Neural cell (in vitro differentiated cells): ENCODE data around the gene ROBO1. TPM values are rescaled to one million over a fixed set of nuclear protein-coding genes. Genes with fewer than 3 reads are reported as not detected.

Experiments used
- H2AFZ ChIP-seq: fragments of 200-600, 300-800 bp; sonication (generic), shearing (Covaris generic); 2 replicates; pipeline ENCODE4 v1.6.0; 2014; ENCODE audit warnings: low read depth, mild to moderate bottlenecking, antibody characterized with exemption, low read length, moderate library complexity
- H3F3A ChIP-seq: fragments of 200-600 bp; shearing (Covaris generic); 2 replicates; pipeline ENCODE4 v1.6.1; 2016; ENCODE audit warnings: mild to moderate bottlenecking, moderate library complexity, mixed read lengths, antibody characterized with exemption, low read length; ENCODE audit not compliant: insufficient read depth, poor library complexity, severe bottlenecking
- H3K27ac ChIP-seq: fragments of 200-600, 300-800 bp; sonication (generic), shearing (Covaris generic); 2 replicates; pipeline ENCODE4 v1.5.1; 2014; ENCODE audit warnings: mild to moderate bottlenecking, low read length, moderate library complexity
- H3K27me3 ChIP-seq: fragments of 300-800, 200-600 bp; sonication (generic), shearing (Covaris generic); 2 replicates; pipeline ENCODE4 v1.6.0; 2014; ENCODE audit warnings: mild to moderate bottlenecking, low read depth, low read length, moderate library complexity; ENCODE audit not compliant: insufficient read depth
- H3K36me3 ChIP-seq: fragments of 300-800, 200-600 bp; sonication (generic), shearing (Covaris generic); 2 replicates; pipeline ENCODE4 v1.5.1; 2014; ENCODE audit warnings: mild to moderate bottlenecking, antibody characterized with exemption, low read length, moderate library complexity; ENCODE audit not compliant: insufficient read depth
- H3K4me2 ChIP-seq: fragments of 300-800, 200-600 bp; sonication (generic), shearing (Covaris generic); 2 replicates; pipeline ENCODE4 v1.6.0; 2014; ENCODE audit warnings: mild to moderate bottlenecking, low read length
- H3K4me3 ChIP-seq: fragments of 300-800, 200-600 bp; sonication (generic), shearing (Covaris generic); 2 replicates; pipeline ENCODE4 v1.5.1; 2014; ENCODE audit warnings: mild to moderate bottlenecking, low read length, moderate library complexity
- H3K79me2 ChIP-seq: fragments of 200-600 bp; shearing (Covaris generic); replicated peaks from 2 replicates; pipeline ENCODE4 v1.6.0; 2014; ENCODE audit warnings: mild to moderate bottlenecking, low read length, moderate library complexity; ENCODE audit not compliant: insufficient read depth
- H3K9ac ChIP-seq: fragments of 300-800, 200-600 bp; sonication (generic), shearing (Covaris generic); 2 replicates; pipeline ENCODE4 v1.6.1; 2016; ENCODE audit warnings: mild to moderate bottlenecking, low read length, mixed read lengths
- H3K9me2 ChIP-seq: fragments of 200-600 bp; shearing (Covaris generic); 2 replicates; pipeline ENCODE4 v1.6.1; 2016; ENCODE audit warnings: mild to moderate bottlenecking, low read length, mixed read lengths; ENCODE audit not compliant: insufficient read depth
- H3K9me3 ChIP-seq: fragments of 200-600, 300-800 bp; sonication (generic), shearing (Covaris generic); 2 replicates; pipeline ENCODE4 v1.6.1; 2016; ENCODE audit warnings: mild to moderate bottlenecking, mixed run types, low read length, moderate library complexity, mixed read lengths
- H4K20me1 ChIP-seq: fragments of 200-600 bp; shearing (Covaris generic); 2 replicates; pipeline ENCODE4 v1.6.1; 2016; ENCODE audit warnings: mild to moderate bottlenecking, mixed run types; ENCODE audit not compliant: insufficient read depth
- EP300 ChIP-seq: fragments of 450-650 bp; conservative IDR thresholded peaks from 2 replicates; pipeline ENCODE4 v1.6.1; 2014; ENCODE audit warnings: antibody characterized with exemption, mild to moderate bottlenecking, moderate library complexity; ENCODE audit not compliant: poor library complexity, severe bottlenecking
- EZH2 ChIP-seq: fragments of 200-600, 300-800 bp; shearing (Covaris generic), sonication (generic); IDR thresholded peaks from 2 replicates; pipeline ENCODE4 v1.6.1; 2014; ENCODE audit warnings: antibody characterized with exemption, low read length, borderline replicate concordance, mild to moderate bottlenecking; ENCODE audit not compliant: insufficient read depth, poor library complexity, severe bottlenecking
- MXI1 ChIP-seq: fragments of 450-650 bp; conservative IDR thresholded peaks from 2 replicates; pipeline ENCODE4 v1.6.1; 2014; ENCODE audit warnings: antibody characterized with exemption, mild to moderate bottlenecking; ENCODE audit not compliant: poor library complexity, severe bottlenecking
- POLR2AphosphoS5 ChIP-seq: IDR thresholded peaks from 2 replicates; pipeline ENCODE4 v1.6.1; 2012
- SMC3 ChIP-seq: fragments of 450-650 bp; conservative IDR thresholded peaks from 2 replicates; pipeline ENCODE4 v1.6.1; 2014; ENCODE audit warnings: antibody characterized with exemption, mild to moderate bottlenecking, moderate library complexity; ENCODE audit not compliant: poor library complexity
- TAF1 ChIP-seq: IDR thresholded peaks from 2 replicates; pipeline ENCODE4 v1.6.1; 2012; ENCODE audit warnings: low read depth
- polyA plus RNA-seq: library from polyadenylated mRNA; depleted of rRNA; stranded (reverse); fragments of >200 nt; gene quantifications from 2 replicates; pipeline ENCODE4 v1.2.3, GENCODE V29; 2014
- TF ChIP-seq, protein P1 (sequence below): IDR thresholded peaks from 2 replicates; pipeline ENCODE4 v1.6.1; 2012; ENCODE audit warnings: borderline replicate concordance
- TF ChIP-seq, protein P2 (sequence below): fragments of 450-650 bp; IDR thresholded peaks from 2 replicates; pipeline ENCODE4 v1.5.1; 2014; ENCODE audit warnings: antibody characterized with exemption, mild to moderate bottlenecking, moderate library complexity; ENCODE audit not compliant: poor library complexity, severe bottlenecking

ROBO1 gene
- polyA plus RNA-seq, 1 donor from 2014 or later, result 183 TPM

DNA sequence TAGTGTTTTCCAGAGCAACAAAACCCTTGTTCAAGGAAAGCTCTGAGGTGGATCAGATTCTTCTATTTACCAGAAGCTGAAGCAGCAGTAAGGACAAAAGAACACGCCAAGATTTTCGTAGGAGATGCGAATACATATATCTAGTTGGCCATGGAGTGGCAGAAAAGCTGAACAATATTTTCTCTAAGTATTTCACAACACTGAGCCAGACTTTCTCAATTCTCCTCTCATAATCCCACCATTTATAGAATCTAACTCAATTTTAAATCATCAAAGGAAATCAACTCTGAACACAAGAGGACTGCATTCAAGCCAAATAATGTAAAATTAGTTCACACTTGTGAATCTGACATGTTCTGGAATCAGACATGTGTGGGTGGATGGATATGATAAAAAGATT is 775.0 kb downstream of the ROBO1 start:
- Histone ChIP-seq H4K20me1 (no peaks in the 10 kb centered on the region), H3K79me2 (peaks cover 50% of the 10 kb centered on the region), H3K4me2 (no peak overlapping the region), H2AFZ (no peak overlapping the region), H3K27me3 (no peaks in the 10 kb centered on the region), H3K36me3 (no peaks in the 10 kb centered on the region), H3K27ac (no peak overlapping the region), H3F3A (no peaks in the 10 kb centered on the region), H3K9me2 (no peaks in the 10 kb centered on the region), H3K9me3 (no peaks in the 10 kb centered on the region), H3K4me3 (no peak overlapping the region), H3K9ac (no peak overlapping the region)
- TF ChIP-seq, protein P1, sequence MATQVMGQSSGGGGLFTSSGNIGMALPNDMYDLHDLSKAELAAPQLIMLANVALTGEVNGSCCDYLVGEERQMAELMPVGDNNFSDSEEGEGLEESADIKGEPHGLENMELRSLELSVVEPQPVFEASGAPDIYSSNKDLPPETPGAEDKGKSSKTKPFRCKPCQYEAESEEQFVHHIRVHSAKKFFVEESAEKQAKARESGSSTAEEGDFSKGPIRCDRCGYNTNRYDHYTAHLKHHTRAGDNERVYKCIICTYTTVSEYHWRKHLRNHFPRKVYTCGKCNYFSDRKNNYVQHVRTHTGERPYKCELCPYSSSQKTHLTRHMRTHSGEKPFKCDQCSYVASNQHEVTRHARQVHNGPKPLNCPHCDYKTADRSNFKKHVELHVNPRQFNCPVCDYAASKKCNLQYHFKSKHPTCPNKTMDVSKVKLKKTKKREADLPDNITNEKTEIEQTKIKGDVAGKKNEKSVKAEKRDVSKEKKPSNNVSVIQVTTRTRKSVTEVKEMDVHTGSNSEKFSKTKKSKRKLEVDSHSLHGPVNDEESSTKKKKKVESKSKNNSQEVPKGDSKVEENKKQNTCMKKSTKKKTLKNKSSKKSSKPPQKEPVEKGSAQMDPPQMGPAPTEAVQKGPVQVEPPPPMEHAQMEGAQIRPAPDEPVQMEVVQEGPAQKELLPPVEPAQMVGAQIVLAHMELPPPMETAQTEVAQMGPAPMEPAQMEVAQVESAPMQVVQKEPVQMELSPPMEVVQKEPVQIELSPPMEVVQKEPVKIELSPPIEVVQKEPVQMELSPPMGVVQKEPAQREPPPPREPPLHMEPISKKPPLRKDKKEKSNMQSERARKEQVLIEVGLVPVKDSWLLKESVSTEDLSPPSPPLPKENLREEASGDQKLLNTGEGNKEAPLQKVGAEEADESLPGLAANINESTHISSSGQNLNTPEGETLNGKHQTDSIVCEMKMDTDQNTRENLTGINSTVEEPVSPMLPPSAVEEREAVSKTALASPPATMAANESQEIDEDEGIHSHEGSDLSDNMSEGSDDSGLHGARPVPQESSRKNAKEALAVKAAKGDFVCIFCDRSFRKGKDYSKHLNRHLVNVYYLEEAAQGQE, result no peak
- no peak for TF ChIP-seq EP300
- no peak for TF ChIP-seq SMC3
- no peak for TF ChIP-seq TAF1
- no peak for TF ChIP-seq MXI1

DNA sequence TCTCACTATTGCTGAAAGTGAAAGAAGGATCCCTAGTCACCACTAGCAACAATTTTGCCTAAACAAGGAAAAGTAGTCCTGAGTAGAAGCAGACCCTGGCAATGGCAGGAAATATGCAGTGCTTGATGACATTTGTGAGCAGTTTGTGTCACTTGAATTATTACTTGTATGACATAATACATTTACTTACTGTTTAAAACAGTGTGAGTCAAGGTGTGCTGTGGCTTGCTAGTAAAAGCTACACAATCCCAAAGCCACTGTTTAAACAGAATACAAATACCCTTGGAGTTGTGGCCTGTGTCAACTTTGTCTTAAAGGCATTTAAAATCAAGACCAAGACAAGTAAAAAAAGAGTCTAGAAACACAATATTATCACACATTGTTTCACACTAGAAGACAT is 775.4 kb downstream of the ROBO1 start:
- H3K9me2 ChIP-seq, result no peaks in the 10 kb centered on the region
- H3K79me2 ChIP-seq, result peaks cover 49% of the 10 kb centered on the region
- no peak overlapping the region for H3K4me3 ChIP-seq

More for the DNA sequence above, 775.4 kb downstream of the ROBO1 start:
- no peaks in the 10 kb centered on the region for H3K9me3 ChIP-seq
- H3K4me2 ChIP-seq, result no peak overlapping the region
- H3F3A ChIP-seq, result no peaks in the 10 kb centered on the region
- H3K36me3 ChIP-seq, result no peaks in the 10 kb centered on the region
- H2AFZ ChIP-seq, result no peak overlapping the region
- no peak overlapping the region for H3K27ac ChIP-seq
- no peaks in the 10 kb centered on the region for H4K20me1 ChIP-seq
- no peak overlapping the region for H3K9ac ChIP-seq
- TF ChIP-seq, protein P2, sequence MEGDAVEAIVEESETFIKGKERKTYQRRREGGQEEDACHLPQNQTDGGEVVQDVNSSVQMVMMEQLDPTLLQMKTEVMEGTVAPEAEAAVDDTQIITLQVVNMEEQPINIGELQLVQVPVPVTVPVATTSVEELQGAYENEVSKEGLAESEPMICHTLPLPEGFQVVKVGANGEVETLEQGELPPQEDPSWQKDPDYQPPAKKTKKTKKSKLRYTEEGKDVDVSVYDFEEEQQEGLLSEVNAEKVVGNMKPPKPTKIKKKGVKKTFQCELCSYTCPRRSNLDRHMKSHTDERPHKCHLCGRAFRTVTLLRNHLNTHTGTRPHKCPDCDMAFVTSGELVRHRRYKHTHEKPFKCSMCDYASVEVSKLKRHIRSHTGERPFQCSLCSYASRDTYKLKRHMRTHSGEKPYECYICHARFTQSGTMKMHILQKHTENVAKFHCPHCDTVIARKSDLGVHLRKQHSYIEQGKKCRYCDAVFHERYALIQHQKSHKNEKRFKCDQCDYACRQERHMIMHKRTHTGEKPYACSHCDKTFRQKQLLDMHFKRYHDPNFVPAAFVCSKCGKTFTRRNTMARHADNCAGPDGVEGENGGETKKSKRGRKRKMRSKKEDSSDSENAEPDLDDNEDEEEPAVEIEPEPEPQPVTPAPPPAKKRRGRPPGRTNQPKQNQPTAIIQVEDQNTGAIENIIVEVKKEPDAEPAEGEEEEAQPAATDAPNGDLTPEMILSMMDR, result no peak
- TF ChIP-seq POLR2AphosphoS5, result no peak
- no peak for TF ChIP-seq MXI1
- no peak for TF ChIP-seq TAF1
- TF ChIP-seq, protein P1, result no peak
- no peak for TF ChIP-seq EP300
- TF ChIP-seq EZH2, result no peak
- no peaks in the 10 kb centered on the region for H3K27me3 ChIP-seq
